HG03196 (cell line): ENCODE data around the gene PAK3.

Experiments
- ATAC-seq: cut with Tn5 transposase; IDR thresholded peaks from one replicate; pipeline ENCODE4 v1.9.1; 2021; ENCODE audit not compliant: unreplicated experiment

Gene PAK3

DNA sequence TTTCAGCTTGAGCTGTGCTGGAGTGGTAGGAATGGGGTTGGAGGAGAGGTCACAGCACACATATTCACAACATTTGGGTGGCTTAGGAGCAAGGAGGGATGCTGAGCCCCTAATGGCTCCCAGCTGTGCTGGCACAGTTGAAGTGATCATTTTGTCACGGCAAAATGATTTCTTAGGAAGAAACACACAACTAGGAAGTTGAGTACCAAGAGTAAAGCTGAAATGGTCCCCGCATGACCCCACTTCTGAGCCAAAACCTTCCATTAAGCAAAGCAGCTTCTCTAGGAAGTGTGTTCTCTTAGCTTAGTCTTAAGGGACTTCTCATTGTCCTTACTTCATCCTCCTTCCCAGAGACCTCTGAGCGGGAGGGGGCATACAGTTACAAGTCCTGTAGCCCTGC lies 161.7 kb downstream of the PAK3 start:
- ATAC-seq, result no peak

- ATAC-seq, result no peak
Measured at GRCh38 chrX:111259559-111259958, 163.6 kb downstream of the PAK3 start.

- ATAC-seq, result no peak
Measured at GRCh38 chrX:111260451-111260850, 164.5 kb downstream of the PAK3 start.

DNA sequence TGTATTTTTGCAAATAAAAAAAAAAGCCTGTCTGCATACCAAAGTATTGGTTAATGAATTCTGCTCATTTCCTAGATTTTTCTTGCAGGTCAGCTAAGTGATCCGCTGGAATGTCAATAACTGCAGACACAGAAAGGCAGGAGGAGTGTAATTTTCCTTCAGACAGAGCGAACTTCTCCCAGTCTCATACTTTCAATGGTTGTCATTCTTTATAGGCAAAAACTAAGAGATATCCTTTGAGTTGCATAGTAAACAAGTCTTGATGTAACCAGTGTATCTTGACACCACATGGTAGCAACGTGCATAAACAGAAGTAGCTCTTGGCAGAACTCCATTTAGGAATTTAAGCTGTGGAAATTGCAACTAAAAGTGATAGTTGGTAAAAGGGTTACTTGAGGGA lies 166.1 kb downstream of the PAK3 start:
- ATAC-seq, result no peak

- ATAC-seq, result no peak
Measured at GRCh38 chrX:111264385-111264784, 168.4 kb downstream of the PAK3 start.

- no peak for ATAC-seq
Measured at GRCh38 chrX:111265486-111265885, 169.5 kb downstream of the PAK3 start.

- no peak for ATAC-seq
Measured at GRCh38 chrX:111268506-111268905, 172.5 kb downstream of the PAK3 start.

GRCh38 chrX:111270339-111270738 lies 174.3 kb downstream of the PAK3 start, which contains the start of gene CAPN6:
Gene CAPN6 (minus strand): TSS chrX:111270483. CDS start chrX:111263936, 6,547 bp downstream.
- ATAC-seq, result no peak
